HG03575 (cell line): ENCODE measurements around the gene EZR.
"Not testable (repeated sequence)": the region's sequence is repeated elsewhere in the genome, so short reads cannot be mapped to it uniquely, and the experiment has no call there.

Source experiments
- ATAC-seq: cut with Tn5 transposase; IDR thresholded peaks from one replicate; pipeline ENCODE4 v1.9.1; 2021; ENCODE audit not compliant: unreplicated experiment, insufficient number of reproducible peaks, low FRiP score; ENCODE audit errors: extremely low read depth

The EZR gene

GRCh38 chr6:158847012-158847529 is 27.9 kb upstream of the EZR start:
- ATAC-seq: no peak

GRCh38 chr6:158843751-158844683 is 24.8 kb upstream of the EZR start:
- ATAC-seq: no peak

DNA sequence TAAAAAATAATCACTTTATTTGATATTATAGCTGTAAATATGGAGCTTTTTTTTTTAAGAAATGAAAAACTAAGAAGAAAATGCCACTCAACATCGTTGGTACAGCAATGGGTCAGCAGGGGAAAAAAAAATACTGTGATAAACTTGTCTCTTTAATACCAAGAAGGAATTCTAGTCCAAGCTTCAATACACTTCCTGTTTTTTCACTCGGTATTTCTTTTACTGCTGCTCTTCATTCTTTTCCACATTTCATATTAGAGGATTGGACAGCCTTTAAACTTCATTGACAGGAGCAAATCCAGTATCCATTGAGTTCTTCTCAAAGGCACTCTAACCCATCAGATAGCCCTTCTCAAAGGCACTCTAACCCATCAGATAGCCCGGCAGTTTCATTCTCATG is 22.2 kb upstream of the EZR start:
- no peak for ATAC-seq

GRCh38 chr6:158840465-158840864 is 21.3 kb upstream of the EZR start:
- no peak for ATAC-seq

- no peak for ATAC-seq
Observed at GRCh38 chr6:158839796-158840195, 20.6 kb upstream of the EZR start.

DNA sequence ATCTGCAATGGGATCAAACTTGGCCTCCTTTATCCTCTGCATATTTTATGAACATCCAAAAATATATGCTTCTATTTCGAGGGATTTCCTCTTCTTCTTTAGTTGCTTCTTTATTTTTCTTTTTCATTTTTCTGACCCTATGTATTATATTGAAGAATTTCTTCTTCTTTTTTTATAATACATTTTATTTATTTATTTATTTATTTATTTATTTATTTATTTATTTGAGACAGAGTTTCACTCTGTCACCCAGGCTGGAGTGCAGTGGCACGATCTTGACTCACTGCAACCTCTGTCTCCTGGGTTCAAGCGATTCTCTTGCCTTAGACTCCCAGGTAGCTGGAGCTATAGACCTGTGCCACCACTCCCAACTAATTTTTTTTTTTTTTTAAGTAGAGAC is 19.6 kb upstream of the EZR start:
- not testable (repeated sequence) for ATAC-seq

DNA sequence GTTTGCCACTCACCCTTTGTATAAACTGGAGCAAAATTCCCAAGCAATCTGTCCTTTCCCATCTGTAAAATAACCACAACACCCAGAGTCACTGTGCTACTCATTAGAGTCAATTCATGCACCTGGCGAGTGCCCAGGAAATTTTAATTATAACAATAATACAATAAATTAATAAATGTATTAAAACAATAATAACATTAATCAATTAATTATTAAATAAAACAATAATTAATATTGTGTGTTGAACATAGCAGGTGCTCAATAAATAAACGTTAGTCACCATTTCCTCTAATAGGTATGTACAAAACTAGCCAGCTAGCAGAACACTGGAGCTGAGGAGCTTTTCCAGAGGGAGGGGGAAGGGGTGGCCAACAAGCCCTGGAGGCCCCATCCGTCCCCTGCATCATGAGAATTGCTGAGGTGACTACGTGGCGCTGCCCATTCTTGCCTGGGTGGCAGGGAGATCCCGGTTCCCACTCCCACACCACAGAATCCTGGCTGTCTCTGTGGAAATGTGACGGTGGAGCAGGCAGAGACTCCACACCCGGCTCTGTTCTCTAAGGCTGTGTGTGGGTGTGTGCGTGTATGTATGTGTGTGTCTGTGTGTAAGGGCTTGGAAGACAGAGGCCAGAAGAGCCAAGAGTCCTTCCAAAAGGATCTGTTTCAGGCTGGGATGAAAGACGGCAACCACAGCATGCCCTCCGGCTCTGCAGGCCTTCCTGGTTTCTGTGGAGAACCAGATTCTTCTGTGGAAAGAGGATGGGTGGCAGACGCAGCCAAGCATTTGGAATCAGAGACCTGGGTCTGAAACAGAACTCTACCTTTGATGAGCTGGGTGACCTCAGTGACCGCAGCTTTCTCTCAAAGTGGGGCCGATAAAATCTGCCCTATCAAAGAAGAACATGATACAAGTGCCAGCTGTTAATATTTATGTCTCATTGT is 18.8 kb upstream of the EZR start:
- ATAC-seq: no peak

GRCh38 chr6:158836625-158837311 is 17.6 kb upstream of the EZR start:
- ATAC-seq: no peak

DNA sequence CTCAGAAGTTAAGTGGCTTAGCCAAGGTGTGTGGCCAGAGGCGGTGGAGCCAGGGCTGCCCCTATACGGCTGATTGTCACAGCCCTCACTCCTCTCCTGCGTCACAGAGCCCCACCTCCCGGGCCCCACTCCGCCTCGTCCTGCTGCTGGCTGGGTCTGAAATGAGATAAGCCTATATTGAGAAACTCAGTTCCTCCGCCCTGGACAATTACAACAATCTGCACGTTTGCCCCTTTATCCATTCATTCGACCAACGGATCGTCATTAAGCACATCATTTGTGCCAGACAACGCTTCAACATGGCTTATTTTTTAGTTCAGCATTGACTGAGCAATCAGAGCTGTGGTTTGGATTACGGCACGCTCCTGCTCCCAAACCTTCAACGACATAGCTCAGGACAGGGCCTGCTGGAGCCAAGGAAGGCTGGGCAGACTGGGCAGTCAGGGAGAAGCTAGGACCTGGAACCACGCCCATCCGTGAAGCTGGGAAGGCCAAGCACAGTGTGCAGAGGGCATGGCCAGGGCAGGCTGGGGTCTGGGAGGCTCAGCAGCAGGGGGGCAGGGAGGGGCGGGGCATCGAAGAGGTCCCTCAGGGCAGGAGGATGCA is 16.6 kb upstream of the EZR start:
- ATAC-seq: no peak

DNA sequence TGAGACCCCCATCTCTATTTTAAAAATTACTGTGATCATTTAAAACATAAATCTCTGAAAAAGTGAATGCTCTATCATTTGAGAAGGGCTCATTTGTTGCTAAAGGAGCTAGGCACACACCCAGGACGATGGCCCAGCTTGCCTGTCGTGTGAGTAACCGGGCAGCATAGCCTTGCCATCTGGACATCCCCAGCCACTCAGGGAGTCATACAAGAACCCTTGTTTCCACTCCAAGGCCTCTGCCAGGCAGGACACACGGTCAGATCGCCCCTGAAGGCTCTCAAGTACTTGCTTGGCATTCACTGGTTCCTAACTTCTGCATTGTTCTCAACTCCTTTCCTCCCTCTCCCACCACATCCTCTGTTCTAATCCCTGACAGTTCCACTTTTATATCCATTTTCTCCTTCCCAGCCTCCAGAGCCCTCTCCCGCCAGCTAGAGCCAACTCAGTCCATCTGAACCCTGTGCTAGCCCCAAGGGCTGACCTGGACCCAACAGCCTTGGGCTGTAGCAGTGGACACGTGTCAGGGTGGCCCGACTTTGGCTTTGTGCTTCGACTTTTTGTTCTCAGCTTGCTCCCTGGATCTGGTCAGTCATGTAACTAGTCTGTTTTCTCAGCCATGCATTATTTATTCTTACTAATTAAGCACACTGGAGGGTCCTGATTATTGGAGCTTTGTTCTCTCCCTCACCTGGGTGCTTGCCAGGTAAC is 15.7 kb upstream of the EZR start:
- ATAC-seq: no peak

DNA sequence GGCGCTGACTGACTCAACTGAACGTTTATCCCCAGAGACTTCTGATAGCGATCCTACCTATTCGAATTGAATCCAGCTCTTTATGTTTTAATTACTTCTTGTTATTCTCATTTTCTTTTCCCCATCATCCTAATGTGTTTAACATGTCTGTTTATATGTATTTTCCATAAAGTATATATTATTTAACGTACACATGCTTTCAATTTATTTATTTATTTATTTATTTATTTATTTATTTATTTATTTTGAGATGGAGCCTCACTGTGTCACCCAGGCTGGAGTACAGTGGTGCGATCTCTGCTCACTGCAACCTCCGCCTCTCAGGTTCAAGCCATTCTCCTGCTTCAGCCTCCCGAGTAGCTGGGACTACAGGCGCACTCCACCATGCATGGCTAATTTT is 13.6 kb upstream of the EZR start:
- not testable (repeated sequence) for ATAC-seq

DNA sequence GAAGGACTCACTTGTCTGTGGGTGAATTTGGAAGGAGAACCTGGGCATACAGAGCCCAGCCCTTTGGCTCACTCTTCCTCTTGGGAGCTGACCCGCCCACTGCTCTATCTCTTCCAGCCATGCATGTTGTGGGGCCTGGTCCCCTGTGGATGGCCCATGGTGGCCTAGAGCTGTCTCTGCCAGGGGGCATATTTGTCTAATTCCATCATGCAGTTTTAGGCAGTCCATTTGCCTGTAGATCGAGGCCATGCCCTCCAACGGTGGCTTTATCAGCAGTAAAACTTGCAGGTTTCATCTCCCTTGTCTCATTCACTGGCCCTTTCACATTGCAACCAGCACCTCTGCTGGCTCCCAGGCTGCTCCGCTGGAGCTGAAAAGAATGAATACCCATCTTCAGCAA is 12.9 kb upstream of the EZR start:
- no peak for ATAC-seq

DNA sequence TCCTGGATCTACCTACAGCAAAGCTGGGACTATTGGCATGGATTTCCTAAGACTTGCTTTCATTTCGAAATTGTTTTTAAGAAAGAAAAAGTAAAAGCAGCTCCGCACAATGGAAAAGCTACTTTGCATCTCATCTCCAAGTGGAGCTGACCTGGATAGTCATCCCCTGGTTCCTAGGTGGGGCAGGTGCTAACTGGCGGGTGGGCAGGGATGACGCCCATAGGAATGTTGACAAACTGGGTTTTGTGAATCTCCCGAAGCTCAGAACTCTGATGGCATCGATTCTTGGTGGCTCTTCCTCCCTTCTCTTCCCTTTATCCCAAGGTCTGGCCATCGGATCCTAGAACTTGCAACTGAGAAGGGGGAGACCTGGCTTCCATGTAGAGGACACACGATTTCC is 12.4 kb upstream of the EZR start:
- no peak for ATAC-seq

DNA sequence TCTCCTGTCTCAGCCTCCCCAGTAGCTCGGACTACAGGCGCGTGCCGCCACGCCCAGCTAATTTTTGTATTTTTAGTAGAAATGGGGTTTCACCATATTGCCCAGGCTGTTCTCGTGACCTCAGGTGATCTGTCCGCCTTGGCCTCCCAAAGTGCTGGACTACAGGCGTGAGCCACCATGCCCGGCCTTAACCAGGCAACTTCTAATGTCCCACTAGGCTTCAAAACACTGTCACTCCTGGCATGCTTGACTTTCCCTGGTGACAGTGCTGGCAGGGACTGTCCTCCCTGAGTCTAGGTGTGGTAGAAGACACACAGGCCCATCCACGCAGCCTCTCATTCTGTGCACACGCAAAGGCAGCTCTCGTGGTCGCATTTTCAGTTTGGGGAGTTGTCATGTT is 11.6 kb upstream of the EZR start:
- ATAC-seq: no peak

DNA sequence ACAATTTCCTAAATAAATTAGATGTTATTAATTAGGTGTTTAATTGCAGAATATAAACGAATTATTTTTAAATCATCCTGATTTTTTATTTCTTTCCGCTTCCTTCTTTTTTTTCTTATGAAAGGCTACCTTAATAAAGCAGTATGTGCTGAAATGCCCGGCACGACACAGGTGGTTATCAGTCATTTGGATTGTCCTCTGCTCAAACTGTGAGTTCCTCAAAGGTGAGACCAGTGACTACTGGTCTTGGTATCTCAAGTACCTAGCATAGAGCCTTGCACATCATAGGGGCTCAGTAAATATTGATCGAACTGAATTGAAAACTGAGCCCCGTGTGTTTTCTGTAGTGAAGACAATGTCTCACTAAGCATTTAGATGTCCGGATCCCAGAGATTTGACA is 9.6 kb upstream of the EZR start:
- no peak for ATAC-seq

DNA sequence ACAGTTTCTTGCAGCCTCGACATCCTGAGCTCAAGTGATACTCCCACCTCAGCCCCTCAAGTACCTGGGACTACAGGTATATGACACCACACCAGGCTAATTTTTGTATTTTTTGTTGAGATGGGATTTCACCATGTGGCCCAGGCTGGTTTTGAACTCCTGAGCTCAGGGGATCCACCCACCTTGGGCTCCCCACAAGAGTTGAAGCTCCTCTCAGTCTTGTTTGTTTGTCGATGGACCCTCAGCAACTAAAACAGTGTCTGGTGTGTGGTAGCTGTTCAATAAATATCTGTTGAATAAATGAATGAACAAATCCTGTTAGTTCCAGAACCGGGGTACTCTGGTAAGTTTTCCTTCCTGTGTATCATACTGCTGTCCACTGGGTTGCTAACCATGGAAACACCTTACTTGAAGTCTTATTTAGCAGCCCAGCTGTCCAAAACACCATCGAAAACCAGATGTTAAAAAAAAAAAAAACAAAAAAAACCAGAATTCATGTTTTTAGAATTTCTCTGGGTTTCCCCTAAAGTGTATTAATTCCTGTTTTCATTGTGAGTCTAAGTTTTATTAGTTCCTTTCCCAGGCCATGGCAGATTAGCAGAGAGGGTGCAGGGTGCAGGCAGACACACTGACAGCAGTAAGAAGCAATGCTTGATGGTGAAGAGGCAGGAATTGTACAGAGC is 7.8 kb upstream of the EZR start:
- no peak for ATAC-seq

GRCh38 chr6:158825951-158826306 is 6.8 kb upstream of the EZR start:
- ATAC-seq: no peak
